Kidney capillary endothelial cell (primary cell): Measurements from ENCODE around the gene MTUS2.
"Not testable (repeated sequence)": the region's sequence is repeated elsewhere in the genome, so short reads cannot be mapped to it uniquely, and the experiment has no call there.

Experiments
- DNase-seq: peaks from one replicate; pipeline ENCODE4 v3.0.0-alpha.2; 2018; ENCODE audit warnings: low spot score

MTUS2 gene

GRCh38 chr13:29319451-29319850 lies 499.3 kb downstream of the MTUS2 start:
- DNase-seq, result no peak

- no peak for DNase-seq
These were observed 503.8 kb downstream of the MTUS2 start for GRCh38 chr13:29323954-29324353.

GRCh38 chr13:29324601-29325000 lies 504.5 kb downstream of the MTUS2 start:
- no peak for DNase-seq

GRCh38 chr13:29328501-29328900 lies 508.4 kb downstream of the MTUS2 start:
- DNase-seq, result no peak

- no peak for DNase-seq
These were observed 516.2 kb downstream of the MTUS2 start for GRCh38 chr13:29336356-29336755.

- no peak for DNase-seq
These were observed 519.5 kb downstream of the MTUS2 start for GRCh38 chr13:29339386-29340272.

- DNase-seq, result not testable (repeated sequence)
These were observed 525.9 kb downstream of the MTUS2 start for GRCh38 chr13:29345860-29346582.

- no peak for DNase-seq
These were observed 534.9 kb downstream of the MTUS2 start for GRCh38 chr13:29355029-29355428.

- DNase-seq, result no peak
These were observed 539.0 kb downstream of the MTUS2 start for GRCh38 chr13:29359181-29359580.

- no peak for DNase-seq
These were observed 541.6 kb downstream of the MTUS2 start for GRCh38 chr13:29361716-29362115.

GRCh38 chr13:29362849-29363604 lies 542.9 kb downstream of the MTUS2 start:
- DNase-seq, result peak; percentile 48

- DNase-seq, result peak; percentile 56
These were observed 549.1 kb downstream of the MTUS2 start for GRCh38 chr13:29369060-29369743.

GRCh38 chr13:29379281-29379680 lies 559.1 kb downstream of the MTUS2 start:
- DNase-seq, result no peak

- no peak for DNase-seq
These were observed 559.7 kb downstream of the MTUS2 start for GRCh38 chr13:29379865-29380264.

GRCh38 chr13:29382021-29382420 lies 561.9 kb downstream of the MTUS2 start:
- no peak for DNase-seq

GRCh38 chr13:29383476-29383875 lies 563.3 kb downstream of the MTUS2 start:
- no peak for DNase-seq

GRCh38 chr13:29384466-29384865 lies 564.3 kb downstream of the MTUS2 start:
- no peak for DNase-seq

- no peak for DNase-seq
These were observed 564.7 kb downstream of the MTUS2 start for GRCh38 chr13:29384871-29385270.

GRCh38 chr13:29386246-29386645 lies 566.1 kb downstream of the MTUS2 start:
- no peak for DNase-seq

GRCh38 chr13:29390598-29390997 lies 570.5 kb downstream of the MTUS2 start:
- not testable (repeated sequence) for DNase-seq

- no peak for DNase-seq
These were observed 576.3 kb downstream of the MTUS2 start for GRCh38 chr13:29396446-29396845.

- DNase-seq, result no peak
These were observed 577.1 kb downstream of the MTUS2 start for GRCh38 chr13:29397265-29397664.
